A549 (cell line): Measurements from ENCODE around the gene XPO1. TPM values are rescaled to one million over a fixed set of nuclear protein-coding genes. Genes with fewer than 3 reads are reported as not detected.
A peak's percentile ranks its signal among the peaks of the same experiment; 100 is the strongest.

ENCODE experiments used
- ATAC-seq, 2 experiments: fragments of 200-7000 bp in 1 of 2; fragments of >200 bp in 1 of 2; cut with Nextera tagmentation in 1 of 2; cut with Tn5 transposase in 1 of 2; 3 replicates each; pipeline versions ENCODE4 v1.8.0 to v1.9.1; 2018 to 2020; ENCODE audit warnings: mild to moderate bottlenecking in 1 of 2, moderate library complexity in 1 of 2
- CTCF ChIA-PET: fragments of 300-600 bp; sonication (Branson Sonifier 250); formaldehyde crosslinking; extraction: SDS; loops from one replicate; lab custom pipeline; 2021; ENCODE audit warnings: antibody characterized with exemption, inconsistent platforms; lab: Yijun Ruan, JAX
- POLR2A ChIA-PET: fragments of 350-600 bp; formaldehyde crosslinking; extraction: SDS; loops from one replicate; lab custom pipeline; 2021; ENCODE audit warnings: antibody characterized with exemption, inconsistent platforms; lab: Yijun Ruan, JAX
- DNase-seq, 2 experiments: peaks; one replicate each; pipeline versions ENCODE4 v3.0.0 to v3.0.0-alpha.2; 2011 to 2016; ENCODE audit warnings: low read depth in 1 of 2, low spot score in 1 of 2
- FAIRE-seq: peaks from 2 replicates; lab custom pipeline; 2011; peaks lifted over from hg19 to GRCh38; lab: Jason Lieb, UNC
- H3K27ac ChIP-seq, 2 experiments: fragments of >200 bp; sonication (Bioruptor Twin); formaldehyde crosslinking; 3 replicates each; pipeline ENCODE4 v1.5.1; 2016 to 2017
- H3K4me1 ChIP-seq: fragments of >200 bp; sonication (Bioruptor Twin); formaldehyde crosslinking; 3 replicates; pipeline ENCODE4 v1.6.1; 2016
- H3K4me2 ChIP-seq: fragments of >200 bp; sonication (Bioruptor Twin); formaldehyde crosslinking; 3 replicates; pipeline ENCODE4 v1.6.1; 2016
- H3K4me3 ChIP-seq: fragments of >200 bp; sonication (Bioruptor Twin); formaldehyde crosslinking; 3 replicates; pipeline ENCODE4 v1.5.1; 2016
- H3K9me3 ChIP-seq: fragments of >200 bp; sonication (Bioruptor Twin); formaldehyde crosslinking; 3 replicates; pipeline ENCODE4 v1.6.1; 2016
- CBX2 ChIP-seq: fragments of 200-600 bp; sonication (generic); IDR thresholded peaks from 2 replicates; pipeline ENCODE4 v1.6.1; 2016; ENCODE audit warnings: low read depth, mild to moderate bottlenecking, borderline replicate concordance
- CBX8 ChIP-seq: fragments of 200-600 bp; sonication (generic); IDR thresholded peaks from 2 replicates; pipeline ENCODE4 v1.6.1; 2016
- CEBPB ChIP-seq, 2 experiments: fragments of >200 bp in 1 of 2; sonication (Bioruptor Twin) in 1 of 2; formaldehyde crosslinking in 1 of 2; IDR thresholded peaks; 2 replicates each; pipeline ENCODE4 v1.6.1; 2012 to 2016
- CHD2 ChIP-seq: fragments of 150-350 bp; IDR thresholded peaks from 2 replicates; pipeline ENCODE4 v1.6.1; 2014; ENCODE audit warnings: low read length; ENCODE audit not compliant: partially characterized antibody
- CHD4 ChIP-seq: fragments of 200-600 bp; sonication (generic); IDR thresholded peaks from 2 replicates; pipeline ENCODE4 v1.6.1; 2016; ENCODE audit warnings: antibody characterized with exemption, mild to moderate bottlenecking, borderline replicate concordance
- EHMT2 ChIP-seq: fragments of 200-600 bp; sonication (generic); IDR thresholded peaks from 2 replicates; pipeline ENCODE4 v1.6.1; 2016; ENCODE audit warnings: antibody characterized with exemption, low read depth, mild to moderate bottlenecking, moderate library complexity
- EP300 ChIP-seq, 2 experiments: fragments of >200 bp; sonication (Bioruptor Twin); formaldehyde crosslinking; IDR thresholded peaks; 2 replicates in 1 of 2; 3 replicates in 1 of 2; pipeline ENCODE4 v1.6.1; 2016 to 2017
- HOXB5 ChIP-seq: fragments of 250-450 bp; sonication (Bioruptor Pico); IDR thresholded peaks from 2 replicates; pipeline ENCODE4 v1.5.0; 2020; ENCODE audit warnings: mild to moderate bottlenecking, moderate library complexity
- JUN ChIP-seq, 2 experiments: fragments of >200 bp; sonication (Bioruptor Twin); formaldehyde crosslinking; IDR thresholded peaks; 2 replicates in 1 of 2; 3 replicates in 1 of 2; pipeline ENCODE4 v1.6.1; 2016 to 2017
- JUNB ChIP-seq: fragments of >200 bp; sonication (Bioruptor Twin); formaldehyde crosslinking; IDR thresholded peaks from 2 replicates; pipeline ENCODE4 v1.6.1; 2016
- KDM1A ChIP-seq: fragments of 200-600 bp; sonication (generic); IDR thresholded peaks from 2 replicates; pipeline ENCODE4 v1.6.1; 2016; ENCODE audit warnings: low read depth, mild to moderate bottlenecking
- NPAS2 ChIP-seq: fragments of 250-450 bp; sonication (Bioruptor Pico); IDR thresholded peaks from 2 replicates; pipeline ENCODE4 v1.8.0; 2022; ENCODE audit warnings: mild to moderate bottlenecking, moderate library complexity, borderline replicate concordance
- NR3C1 ChIP-seq: fragments of >200 bp; sonication (Bioruptor Twin); formaldehyde crosslinking; IDR thresholded peaks from 3 replicates; pipeline ENCODE4 v1.6.1; 2017
- PHF8 ChIP-seq: fragments of 200-600 bp; sonication (generic); IDR thresholded peaks from 2 replicates; pipeline ENCODE4 v1.6.1; 2016; ENCODE audit warnings: low read depth, mild to moderate bottlenecking, antibody characterized with exemption, moderate library complexity, borderline replicate concordance
- RAD21 ChIP-seq, 2 experiments: fragments of >200 bp in 1 of 2; sonication (Bioruptor Twin) in 1 of 2; formaldehyde crosslinking in 1 of 2; IDR thresholded peaks in 1 of 2; conservative IDR thresholded peaks in 1 of 2; 2 replicates in 1 of 2; 3 replicates in 1 of 2; pipeline ENCODE4 v1.6.1; 2012 to 2018; ENCODE audit warnings: inconsistent platforms in 1 of 2
- RCOR1 ChIP-seq: fragments of 150-350 bp; IDR thresholded peaks from 2 replicates; pipeline ENCODE4 v1.6.1; 2014; ENCODE audit warnings: antibody characterized with exemption, low read length, low read depth
- TFCP2L1 ChIP-seq: fragments of 250-450 bp; sonication (Bioruptor Pico); IDR thresholded peaks from 2 replicates; pipeline ENCODE4 v1.5.0; 2021; ENCODE audit warnings: mild to moderate bottlenecking
- ZC3H11A ChIP-seq: fragments of 450-650 bp; IDR thresholded peaks from 2 replicates; pipeline ENCODE4 v1.6.1; 2014; ENCODE audit warnings: antibody characterized with exemption, mild to moderate bottlenecking
- WGBS: methylation state at CpG from one replicate; pipeline ENCODE4 v1.1.6; 2017; ENCODE audit errors: missing lambda C conversion rate; 5-methylcytosine and 5-hydroxymethylcytosine counted together
- polyA plus RNA-seq, 4 experiments: library from polyadenylated mRNA; depleted of rRNA in 3 of 4; stranded (reverse); fragments of >200 nt; fragmentation: RNase III in 1 of 4; extraction: RNeasy Plus Mini Kit Qiagen cat#74134 plus additional on column Dnase treatment in 1 of 4; gene quantifications; 2 replicates in 3 of 4; 3 replicates in 1 of 4; pipeline ENCODE4 v1.2.3, GENCODE V29; 2011 to 2017
- TF ChIP-seq, protein P1 (sequence below): fragments of 150-350 bp; IDR thresholded peaks from 2 replicates; pipeline ENCODE4 v1.6.1; 2014; ENCODE audit warnings: low read depth, mild to moderate bottlenecking, low read length
- TF ChIP-seq, protein P2 (sequence below): fragments of 250-450 bp; sonication (Bioruptor Pico); IDR thresholded peaks from 2 replicates; pipeline ENCODE4 v1.5.0; 2021; ENCODE audit warnings: mild to moderate bottlenecking, moderate library complexity, borderline replicate concordance
- TF ChIP-seq, protein P3 (sequence below): IDR thresholded peaks from 2 replicates; pipeline ENCODE4 v1.6.1; 2012
- TF ChIP-seq, protein P4 (sequence below): fragments of >200 bp; sonication (Bioruptor Twin); formaldehyde crosslinking; IDR thresholded peaks from 2 replicates; pipeline ENCODE4 v1.6.1; 2016
- TF ChIP-seq, protein P5 (sequence below): IDR thresholded peaks from 2 replicates; pipeline ENCODE4 v1.6.1; 2012; ENCODE audit warnings: low read depth, borderline replicate concordance

XPO1 gene
- polyA plus RNA-seq, 2 of the 4 experiments (the other 2 are of a cell fraction) = 152 to 216 TPM

DNA sequence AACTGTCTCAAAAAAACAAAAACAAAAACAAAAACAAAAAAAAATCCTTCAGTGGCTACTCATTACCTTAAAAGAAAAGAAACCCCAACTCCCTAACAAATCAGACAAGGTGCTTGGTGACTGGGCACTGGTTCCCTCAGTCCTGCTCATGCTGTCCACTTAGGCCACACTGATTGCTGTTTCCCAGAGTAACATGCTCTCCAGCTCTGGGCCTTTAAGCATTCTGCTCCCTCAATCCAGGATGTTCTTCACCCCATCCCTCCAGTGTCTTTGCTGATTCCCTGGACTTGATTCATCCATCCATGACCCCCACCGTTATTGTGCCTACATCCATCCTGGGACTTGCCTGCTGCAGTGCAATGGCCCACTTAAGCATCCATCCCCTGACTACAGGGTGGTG lies 16.4 kb upstream of the XPO1 start:
- no peaks in the 10 kb centered on the region for H3K9me3 ChIP-seq
- DNase-seq = no peak
- no peak for FAIRE-seq
- CTCF ChIA-PET = interaction anchor here (1.0 kb wide), 1 partner anchor 16 kb away, joined by 3 read pairs; no protein-coding TSS in a partner anchor
- WGBS = 68% methylated on average over 1 of the region's 1 CpG
- H3K4me2 ChIP-seq = no peak overlapping the region
- POLR2A ChIA-PET = no interaction called here
- no peak overlapping the region for H3K27ac ChIP-seq
- TF ChIP-seq, protein P1, sequence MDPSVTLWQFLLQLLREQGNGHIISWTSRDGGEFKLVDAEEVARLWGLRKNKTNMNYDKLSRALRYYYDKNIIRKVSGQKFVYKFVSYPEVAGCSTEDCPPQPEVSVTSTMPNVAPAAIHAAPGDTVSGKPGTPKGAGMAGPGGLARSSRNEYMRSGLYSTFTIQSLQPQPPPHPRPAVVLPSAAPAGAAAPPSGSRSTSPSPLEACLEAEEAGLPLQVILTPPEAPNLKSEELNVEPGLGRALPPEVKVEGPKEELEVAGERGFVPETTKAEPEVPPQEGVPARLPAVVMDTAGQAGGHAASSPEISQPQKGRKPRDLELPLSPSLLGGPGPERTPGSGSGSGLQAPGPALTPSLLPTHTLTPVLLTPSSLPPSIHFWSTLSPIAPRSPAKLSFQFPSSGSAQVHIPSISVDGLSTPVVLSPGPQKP = no peak
- TF ChIP-seq, protein P2, sequence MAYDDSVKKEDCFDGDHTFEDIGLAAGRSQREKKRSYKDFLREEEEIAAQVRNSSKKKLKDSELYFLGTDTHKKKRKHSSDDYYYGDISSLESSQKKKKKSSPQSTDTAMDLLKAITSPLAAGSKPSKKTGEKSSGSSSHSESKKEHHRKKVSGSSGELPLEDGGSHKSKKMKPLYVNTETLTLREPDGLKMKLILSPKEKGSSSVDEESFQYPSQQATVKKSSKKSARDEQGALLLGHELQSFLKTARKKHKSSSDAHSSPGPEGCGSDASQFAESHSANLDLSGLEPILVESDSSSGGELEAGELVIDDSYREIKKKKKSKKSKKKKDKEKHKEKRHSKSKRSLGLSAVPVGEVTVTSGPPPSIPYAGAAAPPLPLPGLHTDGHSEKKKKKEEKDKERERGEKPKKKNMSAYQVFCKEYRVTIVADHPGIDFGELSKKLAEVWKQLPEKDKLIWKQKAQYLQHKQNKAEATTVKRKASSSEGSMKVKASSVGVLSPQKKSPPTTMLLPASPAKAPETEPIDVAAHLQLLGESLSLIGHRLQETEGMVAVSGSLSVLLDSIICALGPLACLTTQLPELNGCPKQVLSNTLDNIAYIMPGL (CRISPR knock-in tag) = no peak
- TF ChIP-seq CEBPB (IDR thresholded peaks at IDR 0.05) = no peak
- ATAC-seq = peak; percentile 51 to 54; a peak in 4 of 6 replicates
- no peaks in the 10 kb centered on the region for H3K4me1 ChIP-seq
- H3K4me3 ChIP-seq = no peak overlapping the region

DNA sequence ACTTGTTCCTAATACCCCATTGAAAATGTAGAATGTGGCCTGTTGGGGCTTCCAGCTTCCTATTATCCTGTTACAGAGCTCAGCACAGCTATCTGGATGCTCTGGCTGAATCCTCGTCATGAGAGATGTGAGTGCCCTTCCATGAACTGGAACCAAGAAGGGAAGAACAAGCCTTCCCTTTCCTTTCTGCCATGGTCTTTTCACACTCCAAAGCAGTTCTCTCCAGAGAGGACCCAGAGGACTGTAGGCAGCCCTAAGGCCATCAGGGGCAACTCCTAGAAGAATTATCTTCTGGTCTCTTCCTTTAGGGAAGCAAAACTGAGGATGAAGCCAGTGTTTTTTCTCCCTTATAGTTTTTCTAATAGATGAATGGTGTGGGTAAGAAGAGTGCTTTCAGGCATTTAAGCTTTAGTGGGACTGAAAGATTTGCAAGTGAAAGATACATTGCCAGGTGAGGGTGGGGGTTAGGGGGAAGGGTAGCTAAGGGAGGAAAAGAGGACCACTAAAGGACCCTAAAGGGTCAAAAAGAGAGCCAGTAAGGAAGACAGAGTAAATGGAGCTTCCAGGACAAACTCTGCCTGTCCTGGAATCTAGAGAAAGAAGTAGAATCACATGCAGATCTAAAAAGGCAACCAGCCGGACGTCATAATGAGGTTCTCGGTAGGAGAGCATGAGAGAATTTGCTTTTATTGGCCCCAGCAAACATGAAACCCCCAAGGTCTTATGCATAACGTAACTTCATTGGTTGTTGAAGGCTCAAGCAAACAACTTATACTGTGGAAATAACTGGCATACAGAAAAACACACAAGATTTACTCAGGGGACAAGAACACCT lies 12.4 kb upstream of the XPO1 start:
- no peak overlapping the region for H3K4me2 ChIP-seq
- peak; percentile 27 to 37; a peak in 2 of 6 replicates for ATAC-seq
- DNase-seq = no peak
- no peak for FAIRE-seq
- no peaks in the 10 kb centered on the region for H3K4me1 ChIP-seq
- POLR2A ChIA-PET = interaction anchor here (0.8 kb wide), 1 partner anchor 13 kb away, joined by 4 read pairs; no protein-coding TSS in a partner anchor
- TF ChIP-seq NPAS2 (CRISPR knock-in tag) (no peak), RAD21 (conservative IDR thresholded peaks at IDR 0.05 in 1 of 2, IDR thresholded peaks at IDR 0.05 in 1 of 2) (no peak), CHD4 (no peak), PHF8 (no peak), RCOR1 (no peak), HOXB5 (CRISPR knock-in tag) (no peak), CHD2 (no peak), CBX2 (no peak)
- TF ChIP-seq, protein P3, sequence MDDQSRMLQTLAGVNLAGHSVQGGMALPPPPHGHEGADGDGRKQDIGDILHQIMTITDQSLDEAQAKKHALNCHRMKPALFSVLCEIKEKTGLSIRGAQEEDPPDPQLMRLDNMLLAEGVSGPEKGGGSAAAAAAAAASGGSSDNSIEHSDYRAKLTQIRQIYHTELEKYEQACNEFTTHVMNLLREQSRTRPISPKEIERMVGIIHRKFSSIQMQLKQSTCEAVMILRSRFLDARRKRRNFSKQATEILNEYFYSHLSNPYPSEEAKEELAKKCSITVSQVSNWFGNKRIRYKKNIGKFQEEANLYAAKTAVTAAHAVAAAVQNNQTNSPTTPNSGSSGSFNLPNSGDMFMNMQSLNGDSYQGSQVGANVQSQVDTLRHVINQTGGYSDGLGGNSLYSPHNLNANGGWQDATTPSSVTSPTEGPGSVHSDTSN = no peak
- WGBS = 76% methylated on average over 5 of the region's 5 CpGs
- CTCF ChIA-PET = interaction anchor here (0.8 kb wide), 2 partner anchors 11 to 18 kb away, joined by 3 read pairs; no protein-coding TSS in a partner anchor
- H3K27ac ChIP-seq = no peak overlapping the region
- H3K9me3 ChIP-seq = no peaks in the 10 kb centered on the region
- no peak overlapping the region for H3K4me3 ChIP-seq

DNA sequence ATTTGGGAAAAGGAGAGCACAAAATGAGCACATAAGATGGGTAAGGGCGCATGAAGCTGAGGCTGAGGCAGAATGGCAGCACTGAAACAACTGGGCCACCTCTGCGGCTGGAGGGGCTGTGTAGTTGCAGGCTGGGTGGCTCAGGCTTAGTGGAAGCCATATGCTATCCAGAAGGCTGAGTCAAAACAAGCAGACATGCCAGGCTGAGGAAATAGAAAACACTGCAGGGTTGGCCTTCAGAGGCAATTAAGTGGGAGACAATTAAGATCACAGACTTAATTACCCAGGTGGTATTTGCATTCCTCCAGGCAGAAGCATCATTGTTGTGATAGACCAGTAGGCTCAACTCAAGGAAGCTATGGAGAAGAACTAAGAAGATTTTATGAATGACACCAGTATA lies 11.4 kb upstream of the XPO1 start:
- Histone ChIP-seq H3K4me1 (no peaks in the 10 kb centered on the region), H3K4me3 (no peak overlapping the region), H3K9me3 (no peaks in the 10 kb centered on the region), H3K27ac (no peak overlapping the region), H3K4me2 (no peak overlapping the region)
- POLR2A ChIA-PET = no interaction called here
- CTCF ChIA-PET = interaction anchor here (0.8 kb wide), 1 partner anchor 12 kb away, joined by 3 read pairs; no protein-coding TSS in a partner anchor
- DNase-seq (no peak), FAIRE-seq (no peak), ATAC-seq (no peak)
- WGBS = 88% methylated on average over 2 of the region's 2 CpGs
- no peak for TF ChIP-seq EP300 (IDR thresholded peaks at IDR 0.05)
- no peak for TF ChIP-seq RCOR1
- no peak for TF ChIP-seq EHMT2
- TF ChIP-seq, protein P2 (CRISPR knock-in tag) = no peak
- TF ChIP-seq, protein P4, sequence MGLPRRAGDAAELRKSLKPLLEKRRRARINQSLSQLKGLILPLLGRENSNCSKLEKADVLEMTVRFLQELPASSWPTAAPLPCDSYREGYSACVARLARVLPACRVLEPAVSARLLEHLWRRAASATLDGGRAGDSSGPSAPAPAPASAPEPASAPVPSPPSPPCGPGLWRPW = no peak
- TF ChIP-seq JUN (IDR thresholded peaks at IDR 0.05) = no peak
- TF ChIP-seq CBX2 = no peak
- TF ChIP-seq, protein P1 = no peak
- TF ChIP-seq, protein P5, sequence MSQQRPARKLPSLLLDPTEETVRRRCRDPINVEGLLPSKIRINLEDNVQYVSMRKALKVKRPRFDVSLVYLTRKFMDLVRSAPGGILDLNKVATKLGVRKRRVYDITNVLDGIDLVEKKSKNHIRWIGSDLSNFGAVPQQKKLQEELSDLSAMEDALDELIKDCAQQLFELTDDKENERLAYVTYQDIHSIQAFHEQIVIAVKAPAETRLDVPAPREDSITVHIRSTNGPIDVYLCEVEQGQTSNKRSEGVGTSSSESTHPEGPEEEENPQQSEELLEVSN = no peak
- TF ChIP-seq CBX8 = no peak
- no peak for TF ChIP-seq CHD4
- no peak for TF ChIP-seq TFCP2L1 (CRISPR knock-in tag)
- no peak for TF ChIP-seq JUNB
- TF ChIP-seq NR3C1 = no peak
- TF ChIP-seq ZC3H11A = no peak
- TF ChIP-seq KDM1A = no peak
- TF ChIP-seq RAD21 (conservative IDR thresholded peaks at IDR 0.05 in 1 of 2, IDR thresholded peaks at IDR 0.05 in 1 of 2) = no peak
